Measurements from ENCODE around the gene BCCIP.

The BCCIP gene

DNA sequence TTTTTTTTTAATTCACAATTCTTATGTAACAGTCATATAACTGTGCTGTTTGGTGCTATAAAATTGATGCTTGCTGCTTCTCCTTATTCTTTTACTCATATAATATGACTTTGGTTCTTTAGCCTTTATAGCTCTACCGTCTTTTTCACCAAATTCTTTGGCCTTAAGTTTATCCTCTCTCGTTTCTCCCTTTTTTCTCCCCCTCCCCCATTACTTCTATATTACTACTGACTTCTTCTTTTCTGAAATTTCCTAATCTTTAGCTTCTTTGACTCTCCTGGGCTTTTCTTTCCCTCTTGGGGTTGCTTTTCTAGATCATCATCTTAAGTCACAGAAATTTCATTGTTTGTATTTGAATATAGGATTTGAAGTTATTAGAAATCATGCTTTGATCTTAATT lies 3.8 kb downstream of the BCCIP start:
- H3K36me3 ChIP-seq (ENCODE audit: insufficient read depth, low read depth, low read length), result peaks cover 74% of the 10 kb centered on the region
- peaks cover 10% of the 10 kb centered on the region for H3K4me1 ChIP-seq (ENCODE audit: insufficient read depth, low read length)
- no peaks in the 10 kb centered on the region for H3K27me3 ChIP-seq (ENCODE audit: insufficient read depth, low read length)
- H3K27ac ChIP-seq (ENCODE audit: low read length), result no peak overlapping the region
- H3K9ac ChIP-seq (ENCODE audit: low read depth, low read length), result no peak overlapping the region
- no peak overlapping the region for H3K4me3 ChIP-seq (ENCODE audit: low read length)
- no peaks in the 10 kb centered on the region for H3K9me3 ChIP-seq (ENCODE audit: insufficient read depth, low read depth, low read length)

DNA sequence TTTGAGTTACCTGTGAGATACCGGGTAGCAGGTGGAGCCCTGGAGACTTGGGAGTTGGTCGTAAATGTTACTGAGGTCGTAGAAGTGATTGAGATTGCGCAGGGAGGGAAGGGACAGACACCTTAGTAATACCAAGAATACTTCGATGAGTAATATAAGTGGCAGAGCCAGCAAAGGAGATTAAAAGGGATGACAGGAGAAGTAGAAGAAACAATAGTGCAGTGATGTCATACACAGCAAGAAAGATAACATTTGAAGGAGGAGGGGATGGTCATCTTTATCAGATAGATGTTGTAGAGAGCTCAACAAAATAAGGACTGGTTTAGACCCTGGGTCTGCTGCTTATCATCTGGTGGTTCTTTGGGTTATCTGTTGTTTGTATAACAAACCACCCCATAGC lies 5.0 kb downstream of the BCCIP start:
- Histone ChIP-seq H3K4me1 (ENCODE audit: insufficient read depth, low read length) (peaks cover 10% of the 10 kb centered on the region), H3K27ac (ENCODE audit: low read length) (no peak overlapping the region), H3K9me3 (ENCODE audit: insufficient read depth, low read depth, low read length) (no peaks in the 10 kb centered on the region), H3K36me3 (ENCODE audit: insufficient read depth, low read depth, low read length) (peaks cover 86% of the 10 kb centered on the region), H3K9ac (ENCODE audit: low read depth, low read length) (no peak overlapping the region), H3K4me3 (ENCODE audit: low read length) (no peak overlapping the region), H3K27me3 (ENCODE audit: insufficient read depth, low read length) (no peaks in the 10 kb centered on the region)

DNA sequence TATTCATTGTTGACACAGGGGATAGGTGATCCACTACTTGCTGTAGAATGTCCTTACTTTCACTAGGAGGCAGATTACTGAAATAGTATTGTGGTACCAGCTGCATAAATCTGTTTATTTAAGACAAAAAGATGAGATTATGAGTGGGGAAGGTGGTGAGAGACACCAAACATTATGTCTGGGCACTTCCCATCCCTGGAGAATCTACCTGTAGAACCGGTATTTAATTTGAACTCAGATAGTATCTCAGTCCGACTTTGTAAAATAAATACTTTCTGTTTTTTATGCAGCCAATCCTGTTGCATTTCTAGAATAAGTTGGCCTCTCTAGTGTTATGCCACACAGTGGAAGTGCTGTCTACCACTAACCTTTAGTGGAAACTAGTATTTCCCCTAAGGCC lies 13.4 kb downstream of the BCCIP start:
- peaks cover 96% of the 10 kb centered on the region for H3K36me3 ChIP-seq (ENCODE audit: insufficient read depth, low read depth, low read length)

GRCh38 chr10:125838802-125839575 lies 15.6 kb downstream of the BCCIP start:
- no peak overlapping the region for H3K27ac ChIP-seq (ENCODE audit: low read length)
- no peaks in the 10 kb centered on the region for H3K27me3 ChIP-seq (ENCODE audit: insufficient read depth, low read length)
- H3K36me3 ChIP-seq (ENCODE audit: insufficient read depth, low read depth, low read length), result peaks cover 85% of the 10 kb centered on the region
- H3K4me1 ChIP-seq (ENCODE audit: insufficient read depth, low read length), result no peaks in the 10 kb centered on the region
- no peak overlapping the region for H3K4me3 ChIP-seq (ENCODE audit: low read length)
- H3K9me3 ChIP-seq (ENCODE audit: insufficient read depth, low read depth, low read length), result no peaks in the 10 kb centered on the region
- no peak overlapping the region for H3K9ac ChIP-seq (ENCODE audit: low read depth, low read length)

More for the DNA sequence above, 13.4 kb downstream of the BCCIP start:
- Histone ChIP-seq H3K9ac (ENCODE audit: low read depth, low read length) (no peak overlapping the region), H3K27me3 (ENCODE audit: insufficient read depth, low read length) (no peaks in the 10 kb centered on the region), H3K4me1 (ENCODE audit: insufficient read depth, low read length) (no peaks in the 10 kb centered on the region), H3K27ac (ENCODE audit: low read length) (no peak overlapping the region), H3K4me3 (ENCODE audit: low read length) (no peak overlapping the region), H3K9me3 (ENCODE audit: insufficient read depth, low read depth, low read length) (no peaks in the 10 kb centered on the region)

DNA sequence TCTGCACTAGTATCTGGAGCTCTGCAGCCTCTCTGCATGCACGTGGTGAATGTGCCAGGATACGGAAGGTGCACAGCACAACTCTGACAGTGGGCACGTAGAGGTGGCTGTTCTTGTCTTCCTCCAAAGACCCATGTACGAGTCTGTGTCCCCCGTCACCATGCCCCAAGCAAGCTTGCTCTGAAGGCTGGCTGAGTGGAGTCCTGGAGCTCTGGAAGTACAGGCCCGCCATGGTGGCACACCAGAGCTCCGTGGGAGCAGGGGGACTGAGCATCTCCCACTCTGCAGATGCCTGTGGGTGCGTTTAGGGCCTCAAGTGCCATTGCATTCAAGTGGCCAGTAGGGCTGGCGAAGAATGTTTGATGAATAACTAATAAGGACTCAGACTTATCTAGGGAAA lies 17.1 kb downstream of the BCCIP start:
- H3K27me3 ChIP-seq (ENCODE audit: insufficient read depth, low read length), result no peaks in the 10 kb centered on the region
- H3K4me1 ChIP-seq (ENCODE audit: insufficient read depth, low read length), result no peaks in the 10 kb centered on the region
- no peaks in the 10 kb centered on the region for H3K9me3 ChIP-seq (ENCODE audit: insufficient read depth, low read depth, low read length)
- peaks cover 76% of the 10 kb centered on the region for H3K36me3 ChIP-seq (ENCODE audit: insufficient read depth, low read depth, low read length)
- no peak overlapping the region for H3K9ac ChIP-seq (ENCODE audit: low read depth, low read length)
- H3K4me3 ChIP-seq (ENCODE audit: low read length), result no peak overlapping the region
- no peak overlapping the region for H3K27ac ChIP-seq (ENCODE audit: low read length)

DNA sequence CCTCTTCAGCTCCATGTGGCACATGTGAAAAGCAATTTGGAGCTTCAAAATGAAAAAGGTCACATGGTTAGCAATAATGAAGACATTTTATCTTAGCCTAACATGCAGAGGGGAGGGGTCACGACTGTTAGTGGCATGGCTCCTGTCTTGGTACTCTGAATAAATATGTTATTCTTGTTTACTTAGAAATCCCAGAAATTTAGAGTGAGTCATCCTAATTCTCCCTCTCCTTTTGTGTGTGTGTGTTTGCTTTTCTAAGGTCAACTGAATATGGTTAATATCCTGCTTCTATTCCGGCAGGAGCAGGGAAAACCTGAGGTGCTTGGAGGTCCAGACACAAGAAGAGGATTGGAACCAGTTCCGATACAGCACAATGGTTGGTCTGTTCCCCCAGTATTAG lies 17.6 kb downstream of the BCCIP start:
- Histone ChIP-seq H3K4me1 (ENCODE audit: insufficient read depth, low read length) (no peaks in the 10 kb centered on the region), H3K36me3 (ENCODE audit: insufficient read depth, low read depth, low read length) (peaks cover 71% of the 10 kb centered on the region), H3K9ac (ENCODE audit: low read depth, low read length) (no peak overlapping the region), H3K27ac (ENCODE audit: low read length) (no peak overlapping the region), H3K27me3 (ENCODE audit: insufficient read depth, low read length) (no peaks in the 10 kb centered on the region), H3K9me3 (ENCODE audit: insufficient read depth, low read depth, low read length) (no peaks in the 10 kb centered on the region), H3K4me3 (ENCODE audit: low read length) (no peak overlapping the region)

GRCh38 chr10:125843603-125844329 lies 20.4 kb downstream of the BCCIP start:
- H3K4me1 ChIP-seq (ENCODE audit: insufficient read depth, low read length), result no peaks in the 10 kb centered on the region
- no peak overlapping the region for H3K4me3 ChIP-seq (ENCODE audit: low read length)
- H3K36me3 ChIP-seq (ENCODE audit: insufficient read depth, low read depth, low read length), result peaks cover 47% of the 10 kb centered on the region
- no peak overlapping the region for H3K27ac ChIP-seq (ENCODE audit: low read length)
- no peaks in the 10 kb centered on the region for H3K9me3 ChIP-seq (ENCODE audit: insufficient read depth, low read depth, low read length)
- no peaks in the 10 kb centered on the region for H3K27me3 ChIP-seq (ENCODE audit: insufficient read depth, low read length)
- no peak overlapping the region for H3K9ac ChIP-seq (ENCODE audit: low read depth, low read length)

- Histone ChIP-seq H3K27ac (ENCODE audit: low read length) (no peak overlapping the region), H3K9ac (ENCODE audit: low read depth, low read length) (no peak overlapping the region), H3K4me3 (ENCODE audit: low read length) (no peak overlapping the region), H3K27me3 (ENCODE audit: insufficient read depth, low read length) (no peaks in the 10 kb centered on the region), H3K36me3 (ENCODE audit: insufficient read depth, low read depth, low read length) (peaks cover 36% of the 10 kb centered on the region), H3K4me1 (ENCODE audit: insufficient read depth, low read length) (no peaks in the 10 kb centered on the region), H3K9me3 (ENCODE audit: insufficient read depth, low read depth, low read length) (no peaks in the 10 kb centered on the region)
These were observed 21.4 kb downstream of the BCCIP start for GRCh38 chr10:125844751-125845221.

- Histone ChIP-seq H3K27me3 (ENCODE audit: insufficient read depth, low read length) (no peaks in the 10 kb centered on the region), H3K4me3 (ENCODE audit: low read length) (no peak overlapping the region), H3K9me3 (ENCODE audit: insufficient read depth, low read depth, low read length) (no peaks in the 10 kb centered on the region), H3K27ac (ENCODE audit: low read length) (no peak overlapping the region), H3K4me1 (ENCODE audit: insufficient read depth, low read length) (no peaks in the 10 kb centered on the region), H3K36me3 (ENCODE audit: insufficient read depth, low read depth, low read length) (peaks cover 28% of the 10 kb centered on the region), H3K9ac (ENCODE audit: low read depth, low read length) (no peak overlapping the region)
These were observed 22.3 kb downstream of the BCCIP start for GRCh38 chr10:125845617-125846016.

GRCh38 chr10:125846894-125847293 lies 23.5 kb downstream of the BCCIP start:
- no peaks in the 10 kb centered on the region for H3K27me3 ChIP-seq (ENCODE audit: insufficient read depth, low read length)
- H3K27ac ChIP-seq (ENCODE audit: low read length), result no peak overlapping the region
- no peak overlapping the region for H3K4me3 ChIP-seq (ENCODE audit: low read length)
- no peak overlapping the region for H3K9ac ChIP-seq (ENCODE audit: low read depth, low read length)
- peaks cover 28% of the 10 kb centered on the region for H3K36me3 ChIP-seq (ENCODE audit: insufficient read depth, low read depth, low read length)
- no peaks in the 10 kb centered on the region for H3K4me1 ChIP-seq (ENCODE audit: insufficient read depth, low read length)
- H3K9me3 ChIP-seq (ENCODE audit: insufficient read depth, low read depth, low read length), result no peaks in the 10 kb centered on the region

DNA sequence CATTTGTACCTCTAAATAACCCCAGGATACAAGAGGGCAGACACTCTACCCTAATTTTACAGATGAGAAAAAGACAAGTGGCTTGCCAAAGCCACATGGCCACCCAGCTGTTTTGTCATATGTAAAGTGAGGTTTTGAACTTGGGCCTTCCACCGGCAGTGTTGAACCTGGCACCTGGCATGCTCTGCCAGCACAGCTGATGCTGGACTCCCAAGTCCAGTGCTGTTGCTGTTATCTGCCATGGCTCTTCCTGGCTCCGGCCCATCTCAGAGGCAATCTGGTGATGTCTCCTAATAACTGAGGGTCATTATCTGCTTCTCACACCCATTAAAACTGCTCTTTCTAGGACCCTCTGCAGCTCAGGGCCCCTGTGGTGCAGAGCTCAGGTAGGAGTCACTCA lies 25.0 kb downstream of the BCCIP start:
- Histone ChIP-seq H3K9ac (ENCODE audit: low read depth, low read length) (no peak overlapping the region), H3K4me1 (ENCODE audit: insufficient read depth, low read length) (no peaks in the 10 kb centered on the region), H3K36me3 (ENCODE audit: insufficient read depth, low read depth, low read length) (peaks cover 35% of the 10 kb centered on the region), H3K9me3 (ENCODE audit: insufficient read depth, low read depth, low read length) (no peaks in the 10 kb centered on the region), H3K4me3 (ENCODE audit: low read length) (no peak overlapping the region), H3K27ac (ENCODE audit: low read length) (no peak overlapping the region), H3K27me3 (ENCODE audit: insufficient read depth, low read length) (no peaks in the 10 kb centered on the region)

- Histone ChIP-seq H3K9me3 (ENCODE audit: insufficient read depth, low read depth, low read length) (no peaks in the 10 kb centered on the region), H3K27me3 (ENCODE audit: insufficient read depth, low read length) (no peaks in the 10 kb centered on the region), H3K27ac (ENCODE audit: low read length) (no peak overlapping the region), H3K36me3 (ENCODE audit: insufficient read depth, low read depth, low read length) (peaks cover 37% of the 10 kb centered on the region), H3K9ac (ENCODE audit: low read depth, low read length) (no peak overlapping the region), H3K4me1 (ENCODE audit: insufficient read depth, low read length) (no peaks in the 10 kb centered on the region), H3K4me3 (ENCODE audit: low read length) (no peak overlapping the region)
These were observed 25.5 kb downstream of the BCCIP start for GRCh38 chr10:125848857-125849256.
